Left hindlimb (tissue), 1 donor: ENCODE measurements around the gene FXYD1.

Source experiments
- DNase-seq: peaks from one replicate; pipeline ENCODE4 v3.0.0-alpha.2; 2018

The FXYD1 gene

DNA sequence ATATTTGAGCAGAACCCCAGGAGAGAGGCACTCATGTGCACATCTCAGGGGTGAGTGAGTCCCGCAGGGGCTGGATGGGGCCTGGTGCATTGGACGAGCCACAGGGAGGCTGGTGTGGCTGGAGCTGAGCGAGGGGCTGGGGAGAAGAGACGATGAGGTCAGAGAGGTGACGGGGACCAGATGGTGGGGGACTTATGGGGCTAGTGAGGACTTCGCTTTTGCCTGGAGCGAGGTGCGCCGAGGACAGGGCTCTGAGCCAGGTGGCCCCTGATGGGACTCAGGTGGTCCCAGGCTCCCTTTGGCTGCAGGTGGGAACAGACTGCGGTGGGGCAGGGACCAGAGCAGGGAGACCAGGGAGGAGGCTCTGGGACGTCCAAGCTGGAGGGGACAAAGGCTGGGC is 29.9 kb upstream of the FXYD1 start:
- no peak for DNase-seq

DNA sequence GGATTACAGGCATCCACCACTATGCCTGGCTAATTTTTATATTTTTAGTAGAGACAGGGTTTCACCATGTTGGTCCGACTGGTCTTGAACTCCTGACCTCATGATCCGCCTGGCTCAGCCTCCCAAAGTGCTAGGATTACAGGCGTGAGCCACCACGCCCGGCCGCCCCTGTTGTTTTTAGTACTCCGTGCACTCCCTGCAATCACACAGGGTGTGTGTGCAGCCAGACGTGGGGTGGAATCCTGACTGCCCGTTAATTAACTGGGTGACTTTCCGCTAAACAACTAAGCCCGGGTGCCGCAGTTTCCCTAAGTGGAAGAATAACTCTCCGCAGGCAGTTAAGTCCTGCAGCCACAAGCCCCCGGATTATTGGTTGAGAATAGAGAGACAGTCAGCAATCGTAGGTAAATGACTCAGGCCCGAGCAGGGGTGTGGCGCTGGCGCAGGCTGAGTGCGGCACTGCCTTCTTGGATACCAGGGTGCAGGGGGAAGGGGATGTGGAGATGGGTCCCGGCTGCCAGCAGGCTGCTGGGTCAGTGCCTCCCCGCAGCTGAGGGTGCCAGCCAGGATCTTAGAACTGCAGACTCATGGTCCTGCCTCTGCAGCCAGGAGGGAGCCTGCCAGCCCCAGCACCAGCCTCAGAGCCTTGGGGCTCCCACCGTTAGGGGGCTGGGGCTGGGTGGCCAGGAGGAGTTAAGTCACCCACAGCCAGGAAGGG is 29.1 kb upstream of the FXYD1 start:
- DNase-seq, result no peak

DNA sequence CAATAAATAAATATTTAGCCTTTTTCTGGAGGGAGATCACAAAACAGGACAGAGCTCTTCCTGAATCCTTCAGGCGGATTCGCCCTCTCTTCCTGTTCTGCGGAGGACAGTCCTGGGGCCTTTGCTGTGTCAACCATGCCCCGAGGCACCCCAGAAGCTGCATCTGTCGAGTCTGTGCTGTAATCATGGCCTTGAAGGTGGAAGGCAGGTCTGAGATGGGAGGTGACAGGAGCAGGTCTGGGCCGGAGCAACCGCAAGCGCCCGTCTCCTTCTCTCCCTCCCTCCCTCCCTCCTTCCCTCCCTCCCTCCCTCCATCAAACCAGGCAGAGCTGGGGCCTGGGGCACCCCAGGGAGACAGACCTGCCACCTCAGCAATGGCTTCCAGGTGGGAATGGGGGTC is 27.6 kb upstream of the FXYD1 start:
- no peak for DNase-seq

DNA sequence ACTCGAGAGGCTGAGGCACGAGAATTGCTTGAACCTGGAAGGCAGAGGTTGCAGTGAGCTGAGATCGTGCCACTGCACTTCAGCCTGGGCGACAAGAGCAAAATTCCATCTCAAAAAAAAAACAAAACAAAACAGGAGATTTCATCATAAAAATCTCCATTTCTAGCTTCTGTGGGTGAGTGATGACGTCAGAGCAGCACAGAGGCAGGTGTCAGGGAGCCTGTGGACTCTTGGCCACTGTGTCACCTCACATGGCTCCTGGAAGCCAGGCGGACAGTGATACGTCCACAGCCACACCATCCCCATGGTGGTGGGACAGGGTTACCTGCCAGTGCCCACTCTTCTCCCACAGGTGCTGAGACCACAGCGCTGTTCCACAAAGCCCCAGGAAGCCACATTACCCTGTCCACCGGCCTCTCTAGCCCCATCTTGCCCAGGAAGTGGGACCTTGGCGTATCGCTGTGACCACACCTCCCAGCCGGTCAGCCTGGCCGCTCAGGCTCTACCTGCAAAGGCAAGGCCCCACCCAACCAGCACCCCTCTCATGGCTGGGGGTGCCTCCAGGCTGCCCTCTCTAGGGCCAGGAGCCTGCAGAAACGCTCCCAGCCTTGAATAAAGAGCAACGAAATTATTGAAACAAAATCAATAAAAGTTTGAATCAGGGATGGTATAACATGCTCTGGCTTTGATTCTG is 25.5 kb upstream of the FXYD1 start:
- no peak for DNase-seq

DNA sequence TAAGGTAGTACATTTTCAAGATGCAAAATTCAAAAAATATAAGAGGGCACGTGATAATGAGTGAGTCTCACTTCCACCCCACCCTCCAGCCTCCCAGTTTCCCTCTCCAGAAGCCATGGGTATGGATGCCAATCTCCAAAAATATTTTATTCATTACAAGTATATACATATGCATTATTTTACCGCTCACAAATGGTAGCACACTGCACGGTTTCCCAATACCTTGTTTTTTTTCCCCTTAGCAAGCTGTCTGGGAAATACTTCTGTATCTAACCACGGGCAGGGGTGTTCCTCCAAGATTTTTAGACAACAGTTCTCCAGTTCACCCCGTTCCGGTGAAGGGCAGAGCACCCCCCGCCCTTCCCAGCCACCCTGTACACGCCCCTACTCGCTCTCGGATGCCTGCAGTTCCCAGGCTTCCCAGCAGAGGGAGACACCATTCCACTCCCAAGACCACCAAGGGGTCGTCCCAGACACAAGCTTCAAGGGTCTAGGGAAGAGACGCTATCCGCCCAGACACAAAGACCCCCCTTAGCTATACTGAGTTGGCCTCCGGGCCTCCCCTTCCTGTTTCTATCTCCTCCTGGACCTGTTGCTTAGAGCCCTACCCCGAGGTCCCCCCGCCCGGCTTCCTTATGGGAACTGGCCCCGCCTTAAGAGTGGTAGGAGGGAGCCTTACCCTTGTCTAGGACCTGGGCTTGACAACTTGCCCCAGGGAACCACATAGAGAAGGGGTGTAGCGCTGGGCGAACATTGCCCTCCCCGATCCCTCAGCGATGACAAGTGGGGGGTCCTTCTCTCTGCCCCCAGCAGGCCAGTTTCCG is 24.1 kb upstream of the FXYD1 start:
- DNase-seq, result peak; percentile 87

DNA sequence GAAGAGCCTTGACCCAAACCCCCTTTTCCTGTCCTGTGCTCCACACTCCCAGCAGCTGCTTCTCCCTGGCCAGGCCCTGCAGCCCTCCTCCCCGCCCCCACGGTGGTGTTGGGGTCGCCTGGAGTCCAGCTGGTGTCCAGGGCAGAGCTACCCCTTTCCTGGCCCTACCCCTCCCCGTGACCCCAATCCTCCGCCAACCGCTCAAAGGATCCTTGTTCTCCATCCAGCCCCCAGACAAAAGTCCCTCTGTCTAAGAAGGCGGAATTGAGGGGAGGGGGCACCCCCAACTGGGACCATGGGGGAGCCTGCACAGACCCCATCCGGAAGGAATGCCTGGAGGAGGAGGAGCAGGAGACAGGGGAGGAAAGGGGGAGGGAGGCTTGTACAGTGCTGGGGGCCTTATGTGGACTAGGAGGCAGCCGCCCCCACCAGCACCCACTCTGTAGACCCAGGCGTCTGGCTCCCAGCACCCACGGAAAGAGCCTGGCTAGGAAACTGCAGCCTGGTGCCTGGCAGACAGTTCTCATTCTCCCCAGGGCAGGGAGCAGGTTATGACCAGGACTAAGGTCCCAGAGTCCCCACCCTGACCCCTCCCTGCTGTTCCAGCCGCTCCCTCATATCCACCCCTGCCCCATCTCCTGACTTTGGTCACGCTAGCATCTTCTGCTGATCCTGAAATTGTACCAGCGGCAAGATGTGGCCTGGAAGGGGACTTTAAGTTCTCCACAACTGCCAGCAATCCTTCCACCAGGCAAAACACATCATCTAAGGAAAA is 23.3 kb upstream of the FXYD1 start, which contains the start of gene FXYD3:
TSS of gene FXYD3 (plus strand) at position 647 of the 775 bp plus-strand sequence. CDS start 3,554 bp downstream, outside the sequence.
- peak; percentile 60 for DNase-seq

DNA sequence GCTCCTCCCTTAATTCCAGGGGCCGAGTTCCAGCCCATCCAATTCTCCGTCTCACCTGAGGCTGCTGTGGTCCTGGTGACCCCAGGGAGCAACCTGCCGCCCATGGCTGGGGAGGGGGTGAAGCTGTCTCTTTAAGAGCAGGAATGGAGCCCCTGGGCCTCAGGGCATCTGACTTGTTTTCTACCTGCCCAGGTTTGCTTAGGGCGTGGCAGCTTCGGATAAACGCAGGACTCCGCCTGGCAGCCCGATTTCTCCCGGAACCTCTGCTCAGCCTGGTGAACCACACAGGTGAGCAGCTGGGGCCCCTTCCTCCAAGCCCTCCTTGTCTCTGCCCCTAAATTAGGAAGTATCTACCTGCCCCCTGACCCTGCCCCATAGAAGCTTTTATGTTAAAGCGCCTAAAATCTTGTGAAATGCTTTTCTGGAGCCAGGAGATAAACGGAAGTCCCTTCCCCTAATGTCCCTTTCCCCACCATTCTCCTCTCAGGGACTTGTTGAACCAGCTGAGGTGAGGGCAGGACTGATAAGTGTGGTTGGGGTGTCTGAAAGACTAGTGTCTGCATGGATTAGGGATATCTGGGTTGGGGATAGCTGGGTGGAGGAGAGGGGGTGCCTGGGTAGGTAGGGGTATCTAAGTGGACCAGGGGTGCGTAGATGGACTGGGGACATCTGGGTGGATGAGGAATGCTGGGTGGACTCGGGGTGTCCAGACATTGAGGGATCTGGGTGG is 22.4 kb upstream of the FXYD1 start:
- DNase-seq, result no peak

DNA sequence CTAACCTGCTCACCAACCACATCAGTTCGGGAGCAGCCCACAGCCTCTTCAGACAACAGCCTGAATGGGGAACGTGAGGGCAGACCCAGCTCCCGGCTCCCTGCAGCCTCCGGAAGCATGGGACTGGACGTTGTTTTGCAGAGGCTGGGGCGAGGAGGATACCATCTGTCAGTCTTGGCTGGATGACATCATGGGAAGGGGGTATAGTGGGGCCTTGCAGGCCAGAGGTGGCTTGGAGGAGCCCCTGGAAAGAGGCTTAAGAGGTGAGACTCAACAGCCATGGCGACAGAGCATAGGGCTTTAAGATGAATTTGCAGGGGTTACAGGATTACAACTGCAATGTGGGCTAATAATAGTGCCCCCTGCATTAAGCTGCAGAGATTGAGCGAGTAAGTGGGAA is 21.5 kb upstream of the FXYD1 start:
- no peak for DNase-seq

DNA sequence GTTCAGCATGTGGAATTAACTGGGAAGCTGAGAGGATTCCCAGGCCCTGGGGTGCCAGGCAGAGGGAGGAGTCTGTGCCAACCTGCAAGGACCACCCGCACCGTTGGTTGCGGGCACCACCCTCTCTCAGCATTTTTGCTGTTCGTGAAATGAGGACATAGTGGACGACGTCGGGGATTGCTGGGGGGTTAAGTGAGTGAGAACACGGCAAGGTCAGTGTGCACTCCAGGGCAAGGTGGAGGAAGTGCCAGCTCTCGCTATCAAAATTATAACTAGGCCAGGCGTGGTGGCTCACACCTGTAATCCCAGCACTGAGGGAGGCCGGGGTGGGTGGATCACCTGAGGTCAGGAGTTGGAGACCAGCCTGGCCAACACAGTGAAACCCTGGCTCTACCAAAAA is 20.8 kb upstream of the FXYD1 start:
- no peak for DNase-seq

DNA sequence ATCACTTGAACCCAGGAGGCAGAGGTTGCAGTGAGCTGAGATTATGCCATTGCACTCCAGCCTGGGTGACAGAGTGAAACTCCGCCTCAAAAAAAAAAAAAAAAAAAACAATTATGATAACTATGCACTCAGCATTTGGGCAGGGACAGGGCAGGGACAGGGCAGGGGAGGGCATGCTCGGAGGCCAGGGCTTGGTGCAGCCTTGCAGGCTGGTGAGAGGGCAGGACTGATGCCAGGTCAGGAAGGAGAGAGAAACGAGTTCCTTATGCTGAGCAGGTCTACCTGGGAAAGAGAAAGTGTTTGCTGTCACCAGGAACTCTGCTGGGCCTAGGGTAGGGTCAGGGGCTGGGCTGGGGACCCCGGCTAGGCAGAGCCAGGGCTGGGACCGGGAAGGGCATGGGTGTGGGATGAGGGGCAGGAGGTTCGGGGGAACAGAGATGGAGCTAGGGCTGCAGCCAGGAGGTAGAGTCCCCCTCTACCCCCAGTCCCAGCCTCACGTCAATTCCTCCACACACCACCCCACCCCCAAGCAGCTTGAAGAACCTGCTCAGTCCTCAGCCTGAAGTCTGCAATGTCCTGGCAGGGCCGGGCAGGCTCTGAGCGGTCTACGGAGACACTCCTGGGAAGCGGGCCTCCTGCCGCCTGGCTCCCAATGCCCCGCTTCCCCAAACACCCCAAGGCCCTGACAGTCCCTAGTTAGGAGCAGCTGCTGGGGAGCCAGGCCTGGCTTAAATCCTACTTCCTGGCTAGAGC is 20.2 kb upstream of the FXYD1 start:
- no peak for DNase-seq

DNA sequence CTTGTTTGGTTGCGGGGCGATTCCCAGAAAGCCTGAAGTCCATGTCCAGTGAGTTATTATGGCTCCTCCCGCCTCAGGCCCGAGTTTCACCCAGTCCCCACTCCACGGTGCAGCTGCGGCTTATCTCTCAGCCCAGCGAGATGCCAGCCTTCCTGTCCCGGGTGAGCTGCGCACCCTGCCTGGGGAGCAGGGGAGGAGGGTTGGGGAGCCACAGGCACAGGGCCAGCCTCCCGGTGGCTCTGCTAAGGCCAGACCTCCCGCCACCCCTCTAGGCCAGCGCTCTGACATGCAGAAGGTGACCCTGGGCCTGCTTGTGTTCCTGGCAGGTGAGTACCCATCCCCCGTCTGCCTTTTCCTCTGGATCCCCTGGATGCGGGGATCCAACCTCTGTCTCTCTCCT is 19.5 kb upstream of the FXYD1 start:
- DNase-seq, result no peak

DNA sequence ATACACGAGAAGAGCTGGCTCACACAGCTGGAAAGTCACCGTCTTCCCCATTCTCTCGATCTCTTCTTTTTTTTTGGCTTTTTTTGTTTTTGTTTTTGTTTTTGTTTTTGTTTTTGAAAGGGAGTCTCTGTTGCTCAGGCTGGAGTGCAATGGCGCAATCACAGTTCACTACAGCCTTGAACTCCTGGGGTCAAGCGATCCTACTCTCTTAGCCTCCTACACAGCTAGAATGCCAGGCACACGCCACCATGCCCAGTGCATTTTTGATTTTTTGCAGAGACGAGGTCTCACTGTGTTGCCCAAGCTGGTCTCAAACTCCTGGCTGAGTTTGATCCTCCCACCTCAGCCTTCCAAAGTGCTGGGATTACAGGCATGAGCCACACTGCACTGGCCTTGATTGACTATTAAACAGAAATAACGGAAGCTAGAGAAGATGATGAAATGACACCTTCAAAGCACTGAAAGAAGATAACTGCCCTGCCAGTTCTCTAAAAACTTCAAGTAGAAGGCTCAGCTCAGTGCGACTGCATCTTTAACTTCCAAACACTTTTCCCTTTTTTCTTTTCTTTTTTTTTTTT is 19.0 kb upstream of the FXYD1 start:
- no peak for DNase-seq

DNA sequence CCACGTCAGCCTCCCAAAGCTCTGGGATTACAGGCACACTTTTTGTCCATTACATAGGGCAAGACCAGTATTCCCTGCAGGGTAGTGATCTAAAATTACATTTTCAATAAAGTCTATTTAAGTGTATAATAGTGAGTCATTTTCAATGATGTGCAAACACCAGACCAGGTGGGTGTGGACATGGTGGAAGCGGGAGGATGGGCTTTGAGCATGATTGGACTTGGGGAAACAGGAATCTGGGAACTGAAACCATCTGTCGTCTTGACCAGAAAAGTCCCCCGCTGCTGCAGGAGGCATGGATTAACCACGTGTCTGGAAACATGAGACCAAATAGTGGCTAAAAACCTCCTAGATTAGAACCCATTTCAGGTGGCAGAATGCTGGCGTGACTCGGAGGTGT is 18.1 kb upstream of the FXYD1 start:
- no peak for DNase-seq

DNA sequence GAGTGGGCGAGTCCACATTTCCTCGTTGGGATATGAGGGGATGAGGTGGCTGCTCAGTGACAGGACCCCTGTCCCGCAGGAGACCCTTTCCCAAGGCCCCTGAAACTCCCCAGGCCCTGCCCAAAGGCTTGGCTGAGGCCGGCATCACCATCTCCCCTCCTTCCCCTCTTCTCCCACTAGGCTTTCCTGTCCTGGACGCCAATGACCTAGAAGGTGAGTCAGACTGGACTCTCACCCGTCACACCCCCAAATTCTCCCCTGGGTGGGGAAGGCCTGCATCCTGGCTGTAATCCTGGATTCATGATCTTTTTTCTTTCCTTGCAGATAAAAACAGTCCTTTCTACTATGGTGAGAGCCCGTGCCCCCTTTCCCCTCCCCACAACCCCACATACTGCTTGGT is 17.7 kb upstream of the FXYD1 start:
- no peak for DNase-seq

DNA sequence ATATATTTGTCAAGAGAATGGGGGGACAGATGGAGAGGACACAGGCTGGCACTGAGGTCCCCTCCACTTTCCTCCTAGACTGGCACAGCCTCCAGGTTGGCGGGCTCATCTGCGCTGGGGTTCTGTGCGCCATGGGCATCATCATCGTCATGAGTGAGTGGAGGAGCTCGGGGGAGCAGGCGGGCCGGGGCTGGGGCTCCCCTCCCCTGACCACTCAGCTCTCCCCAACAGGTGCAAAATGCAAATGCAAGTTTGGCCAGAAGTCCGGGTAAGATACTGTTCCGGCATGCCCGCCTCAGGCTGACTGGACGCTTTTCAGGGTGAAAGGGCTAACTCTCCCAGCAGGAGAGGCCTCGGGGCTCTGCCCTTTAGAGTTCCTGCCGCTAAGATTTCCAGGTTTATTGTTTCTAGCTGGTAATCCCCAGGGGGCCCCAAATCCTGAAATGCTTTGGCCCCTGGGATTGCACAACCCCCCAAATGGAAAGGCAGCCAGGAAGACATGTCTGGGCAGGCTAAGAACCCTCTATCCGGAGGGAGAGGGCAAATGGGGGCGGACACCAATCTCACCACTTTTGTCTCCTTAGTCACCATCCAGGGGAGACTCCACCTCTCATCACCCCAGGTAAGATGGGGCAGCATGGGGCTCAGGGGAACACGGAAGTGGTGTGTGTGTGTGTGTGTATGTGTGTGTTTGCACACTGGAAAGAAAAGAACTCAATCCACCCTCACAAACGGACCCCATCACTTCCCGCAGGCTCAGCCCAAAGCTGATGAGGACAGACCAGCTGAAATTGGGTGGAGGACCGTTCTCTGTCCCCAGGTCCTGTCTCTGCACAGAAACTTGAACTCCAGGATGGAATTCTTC is 15.7 kb upstream of the FXYD1 start:
- DNase-seq, result no peak

DNA sequence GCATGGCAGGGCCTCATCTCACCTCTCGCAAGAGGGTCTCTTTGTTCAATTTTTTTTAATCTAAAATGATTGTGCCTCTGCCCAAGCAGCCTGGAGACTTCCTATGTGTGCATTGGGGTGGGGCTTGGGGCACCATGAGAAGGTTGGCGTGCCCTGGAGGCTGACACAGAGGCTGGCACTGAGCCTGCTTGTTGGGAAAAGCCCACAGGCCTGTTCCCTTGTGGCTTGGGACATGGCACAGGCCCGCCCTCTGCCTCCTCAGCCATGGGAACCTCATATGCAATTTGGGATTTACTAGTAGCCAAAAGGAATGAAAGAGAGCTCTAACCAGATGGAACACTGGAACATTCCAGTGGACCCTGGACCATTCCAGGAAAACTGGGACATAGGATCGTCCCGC is 15.1 kb upstream of the FXYD1 start:
- DNase-seq, result no peak

DNA sequence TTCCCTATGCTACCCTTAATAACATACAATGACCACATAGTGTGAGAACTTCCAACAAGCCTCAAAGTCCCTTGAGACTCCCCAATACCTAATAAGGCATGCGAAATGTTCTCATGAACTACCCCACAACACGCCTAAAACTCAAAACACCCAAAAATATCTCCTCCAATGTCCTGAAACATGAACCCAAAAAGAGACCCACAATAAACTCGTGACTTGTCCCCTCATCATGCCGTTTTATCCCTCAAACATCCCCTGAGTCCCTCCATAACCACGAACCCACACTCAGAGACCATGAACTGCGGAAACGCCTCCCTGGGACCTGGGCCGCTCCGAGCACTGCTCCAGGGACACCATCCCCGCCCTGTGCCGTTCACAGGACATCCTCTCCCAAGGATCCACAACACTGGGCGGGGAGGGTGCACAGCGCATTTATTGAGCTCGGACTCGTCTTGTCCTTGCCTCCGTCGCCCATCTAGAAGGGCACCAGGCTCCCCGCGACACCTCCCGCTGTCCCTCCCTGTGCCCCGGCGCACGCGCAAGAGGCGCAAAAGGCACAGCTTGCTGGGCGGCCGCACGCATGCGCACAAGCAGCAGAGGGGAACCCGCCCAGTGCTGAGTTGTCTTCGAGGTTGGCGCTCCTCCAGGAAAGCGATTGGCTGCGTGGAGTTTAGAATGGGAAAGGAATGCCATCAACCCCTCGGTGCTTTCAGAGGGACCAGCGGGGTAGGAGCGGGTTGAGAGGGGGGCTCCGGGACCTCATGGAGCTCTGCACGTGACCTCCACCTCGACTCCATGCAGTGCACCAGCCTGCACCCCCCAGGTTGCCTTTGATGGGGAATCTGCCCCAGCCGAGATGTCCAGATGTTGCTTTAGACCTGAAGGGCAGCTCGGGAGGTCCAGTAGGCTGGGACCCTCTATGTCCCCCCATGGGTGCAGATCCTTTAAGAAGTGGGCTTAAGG is 14.2 kb upstream of the FXYD1 start:
- peak; percentile 96 for DNase-seq

DNA sequence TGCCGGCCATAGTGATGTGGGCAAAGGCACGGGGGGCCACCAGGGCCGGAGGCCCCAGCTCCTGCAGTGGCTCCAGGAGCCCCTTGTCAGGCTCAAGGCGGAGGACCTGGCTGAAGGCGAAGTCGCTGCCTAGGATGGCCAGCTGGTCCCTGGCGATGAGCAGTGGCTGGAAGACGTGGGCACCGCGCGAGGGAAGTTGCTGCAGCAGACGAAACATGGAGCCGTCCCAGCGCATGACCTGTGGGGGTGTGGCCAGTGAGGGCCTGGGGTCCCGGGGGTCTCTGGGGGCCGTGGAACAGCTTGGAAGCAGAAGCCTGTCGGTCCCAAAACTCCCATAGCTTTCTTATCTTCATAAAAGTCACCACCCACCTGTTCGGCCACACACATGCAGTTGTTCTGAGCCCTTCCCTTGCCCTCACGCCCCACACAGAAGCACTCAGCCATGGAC is 13.3 kb upstream of the FXYD1 start:
- DNase-seq, result no peak
